Choroid plexus epithelial cell (primary cell): ENCODE data around the gene PGBD1.
"Not testable (repeated sequence)": the region's sequence is repeated elsewhere in the genome, so short reads cannot be mapped to it uniquely, and the experiment has no call there.

Source experiments
- DNase-seq: peaks from one replicate; pipeline ENCODE4 v3.0.0-alpha.2; 2010; ENCODE audit warnings: low read depth
- H3K4me3 ChIP-seq: 2 replicates; pipeline ENCODE4 v1.5.1; 2011; ENCODE audit warnings: low read depth, mild to moderate bottlenecking, control low read depth, low read length, moderate library complexity
- TF ChIP-seq, protein P1 (sequence below): conservative IDR thresholded peaks from 2 replicates; pipeline ENCODE4 v1.5.1; 2011; ENCODE audit warnings: low read depth, mild to moderate bottlenecking, control low read depth, inconsistent platforms, low read length, moderate library complexity

The PGBD1 gene

DNA sequence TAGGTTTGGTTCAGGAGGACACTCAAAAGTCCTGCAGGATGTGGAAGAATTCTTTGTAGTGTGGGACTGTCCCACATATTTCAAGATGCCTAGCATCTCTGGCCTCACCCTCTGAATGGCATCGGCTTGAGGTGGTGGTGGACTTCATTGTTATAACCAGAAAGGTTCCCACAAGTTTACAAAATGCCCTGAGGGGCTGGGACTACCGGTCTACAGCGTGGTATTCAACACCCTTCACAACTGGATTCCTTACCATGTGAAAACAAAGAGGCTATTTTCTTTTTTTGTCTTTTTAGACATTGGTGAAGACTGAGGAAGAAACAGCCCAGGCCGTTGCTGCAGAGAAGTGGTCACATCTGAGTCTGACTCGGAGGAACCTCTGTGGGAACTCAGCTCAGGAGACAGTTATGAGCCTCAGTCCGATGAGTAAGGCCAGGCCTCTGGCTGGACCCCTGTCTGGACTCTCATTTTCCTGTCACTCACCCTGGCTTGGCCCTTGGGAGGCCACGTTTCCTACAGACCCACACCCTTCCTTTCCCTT lies 15.2 kb downstream of the PGBD1 start:
- DNase-seq, result no peak
- no peak overlapping the region for H3K4me3 ChIP-seq
- TF ChIP-seq, protein P1, sequence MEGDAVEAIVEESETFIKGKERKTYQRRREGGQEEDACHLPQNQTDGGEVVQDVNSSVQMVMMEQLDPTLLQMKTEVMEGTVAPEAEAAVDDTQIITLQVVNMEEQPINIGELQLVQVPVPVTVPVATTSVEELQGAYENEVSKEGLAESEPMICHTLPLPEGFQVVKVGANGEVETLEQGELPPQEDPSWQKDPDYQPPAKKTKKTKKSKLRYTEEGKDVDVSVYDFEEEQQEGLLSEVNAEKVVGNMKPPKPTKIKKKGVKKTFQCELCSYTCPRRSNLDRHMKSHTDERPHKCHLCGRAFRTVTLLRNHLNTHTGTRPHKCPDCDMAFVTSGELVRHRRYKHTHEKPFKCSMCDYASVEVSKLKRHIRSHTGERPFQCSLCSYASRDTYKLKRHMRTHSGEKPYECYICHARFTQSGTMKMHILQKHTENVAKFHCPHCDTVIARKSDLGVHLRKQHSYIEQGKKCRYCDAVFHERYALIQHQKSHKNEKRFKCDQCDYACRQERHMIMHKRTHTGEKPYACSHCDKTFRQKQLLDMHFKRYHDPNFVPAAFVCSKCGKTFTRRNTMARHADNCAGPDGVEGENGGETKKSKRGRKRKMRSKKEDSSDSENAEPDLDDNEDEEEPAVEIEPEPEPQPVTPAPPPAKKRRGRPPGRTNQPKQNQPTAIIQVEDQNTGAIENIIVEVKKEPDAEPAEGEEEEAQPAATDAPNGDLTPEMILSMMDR, result no peak

DNA sequence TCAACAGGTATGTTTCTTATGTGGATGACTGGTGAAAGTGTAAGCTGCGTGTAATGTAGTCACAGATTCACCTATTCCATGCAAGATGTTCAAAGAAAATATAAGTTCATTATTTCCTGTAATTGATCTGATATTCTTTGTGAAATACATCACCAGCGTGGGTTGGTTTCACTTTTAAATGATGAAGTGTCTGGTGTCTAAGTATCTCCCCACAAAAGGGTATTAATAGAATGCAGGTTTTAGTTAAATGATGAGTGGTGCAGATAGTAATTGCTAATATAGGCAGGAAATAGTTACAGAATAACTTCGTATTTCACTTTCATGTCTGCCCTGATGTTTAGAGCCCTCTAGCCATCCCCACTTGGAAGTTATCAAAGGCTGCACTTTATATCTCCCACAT lies 22.2 kb downstream of the PGBD1 start:
- TF ChIP-seq, protein P1, result no peak
- no peak overlapping the region for H3K4me3 ChIP-seq
- DNase-seq, result no peak

DNA sequence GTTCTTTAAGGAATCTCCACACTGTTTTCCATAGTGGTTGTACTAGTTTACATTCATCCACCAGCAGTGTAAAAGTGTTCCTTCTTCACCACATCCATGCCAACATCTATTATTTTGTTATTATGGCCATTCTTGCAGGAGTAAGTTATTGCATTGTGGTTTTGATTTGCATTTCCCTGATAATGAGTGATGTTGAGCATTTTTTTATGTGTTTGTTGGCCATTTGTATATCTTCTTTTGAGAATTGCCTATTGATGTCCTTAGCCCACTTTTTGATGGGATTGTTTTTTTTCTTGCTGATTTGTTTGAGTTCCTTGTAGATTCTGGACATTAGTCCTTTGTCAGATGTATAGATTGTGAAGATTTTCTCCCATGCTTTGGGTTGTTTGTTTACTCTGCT lies 25.0 kb downstream of the PGBD1 start:
- H3K4me3 ChIP-seq, DNase-seq: not testable (repeated sequence)

DNA sequence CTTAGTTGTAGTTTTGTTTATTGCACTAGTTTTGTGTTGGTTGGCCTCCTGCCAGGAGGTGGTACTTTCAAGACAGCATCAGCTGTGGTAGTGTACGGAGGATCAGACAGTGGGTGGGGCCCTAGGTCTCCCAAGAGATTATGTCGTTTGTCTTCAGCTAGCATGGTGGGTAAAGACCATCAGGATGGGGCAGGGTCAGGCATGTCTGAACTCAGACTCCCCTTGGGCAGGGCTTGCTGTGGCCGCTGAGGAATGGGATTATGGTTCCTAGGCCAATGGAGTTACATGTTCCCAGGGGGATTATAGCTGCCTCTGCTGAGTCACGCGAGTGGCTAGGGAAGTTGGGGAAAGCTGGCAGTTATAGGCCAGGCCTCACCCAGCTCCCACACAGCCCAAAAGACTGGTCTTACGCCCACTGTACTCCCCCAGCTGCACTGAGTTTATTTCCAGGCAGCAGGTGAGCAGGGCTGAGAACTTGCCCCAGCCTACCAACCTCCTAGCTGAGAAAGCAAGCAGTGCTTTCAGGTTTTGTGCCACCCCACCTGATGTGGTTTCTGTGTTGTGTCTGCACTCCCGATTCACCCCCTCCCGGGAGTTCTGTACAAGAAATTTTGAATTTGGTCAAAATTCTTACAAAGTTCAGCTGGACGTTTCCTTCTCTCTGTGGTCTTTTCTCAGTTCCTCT lies 29.9 kb downstream of the PGBD1 start:
- no peak overlapping the region for H3K4me3 ChIP-seq
- no peak for DNase-seq
- TF ChIP-seq, protein P1, result no peak

DNA sequence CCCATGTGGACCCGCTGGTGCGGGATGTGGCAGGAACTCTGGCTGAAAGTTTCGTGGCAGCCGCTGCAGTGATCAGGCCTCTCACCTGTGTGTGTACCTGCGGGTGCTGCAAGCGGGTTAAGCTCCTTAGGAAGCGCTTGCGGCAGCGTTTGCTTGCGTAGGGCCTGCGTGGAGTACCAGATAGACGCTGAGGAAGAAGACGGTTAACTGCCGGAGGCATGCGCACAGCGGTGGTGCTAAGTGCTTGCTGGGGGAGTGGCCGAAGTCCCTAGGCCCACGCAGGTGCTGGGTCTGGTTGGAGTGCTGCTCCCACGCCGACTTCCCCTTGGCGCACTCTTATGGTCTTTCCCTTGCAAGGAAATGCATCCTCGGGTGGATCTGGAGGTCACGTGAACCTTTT lies 31.6 kb downstream of the PGBD1 start:
- TF ChIP-seq, protein P1, result no peak
- no peak overlapping the region for H3K4me3 ChIP-seq

DNA sequence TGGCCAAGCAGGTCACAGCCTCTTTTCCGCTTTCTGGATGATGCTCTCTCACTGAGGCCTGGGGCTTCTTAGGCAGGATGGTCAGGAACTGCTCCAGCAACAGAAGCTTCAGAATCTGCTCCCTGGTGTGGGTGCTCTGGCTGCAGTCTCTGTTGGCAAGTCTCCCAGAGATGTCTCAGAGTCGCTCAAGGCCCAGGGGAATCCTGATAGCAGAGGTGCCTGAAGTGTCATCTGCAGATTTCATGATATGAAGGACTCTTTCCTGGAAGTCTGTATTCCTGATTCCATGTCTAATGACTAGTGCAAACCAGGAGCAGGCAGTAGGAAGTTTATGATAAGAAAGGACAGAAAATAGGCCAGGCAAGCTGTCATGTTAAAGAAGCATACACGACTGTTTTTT lies 34.3 kb downstream of the PGBD1 start:
- DNase-seq, result peak; percentile 13
- no peak overlapping the region for H3K4me3 ChIP-seq
- TF ChIP-seq, protein P1, result no peak

More for the DNA sequence above, 31.6 kb downstream of the PGBD1 start:
- DNase-seq, result no peak

DNA sequence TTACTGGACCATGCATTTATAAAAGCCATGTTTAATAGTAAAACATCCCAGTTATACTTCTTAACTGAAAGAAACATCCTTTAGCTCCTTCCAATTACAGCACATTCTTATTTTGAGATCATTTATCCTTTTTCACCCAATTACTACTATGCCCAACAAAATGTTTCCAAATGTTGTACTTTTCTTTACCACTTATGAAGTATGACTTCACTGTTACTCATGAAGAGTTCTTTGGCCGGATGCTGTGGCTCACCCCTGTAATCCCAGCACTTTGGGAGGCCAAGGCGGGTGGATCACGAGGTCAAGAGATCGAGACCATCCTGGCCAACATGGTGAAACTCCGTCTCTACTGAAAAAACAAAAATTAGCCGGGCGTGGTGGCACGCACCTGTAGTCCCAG lies 36.5 kb downstream of the PGBD1 start:
- not testable (repeated sequence) for DNase-seq, H3K4me3 ChIP-seq

DNA sequence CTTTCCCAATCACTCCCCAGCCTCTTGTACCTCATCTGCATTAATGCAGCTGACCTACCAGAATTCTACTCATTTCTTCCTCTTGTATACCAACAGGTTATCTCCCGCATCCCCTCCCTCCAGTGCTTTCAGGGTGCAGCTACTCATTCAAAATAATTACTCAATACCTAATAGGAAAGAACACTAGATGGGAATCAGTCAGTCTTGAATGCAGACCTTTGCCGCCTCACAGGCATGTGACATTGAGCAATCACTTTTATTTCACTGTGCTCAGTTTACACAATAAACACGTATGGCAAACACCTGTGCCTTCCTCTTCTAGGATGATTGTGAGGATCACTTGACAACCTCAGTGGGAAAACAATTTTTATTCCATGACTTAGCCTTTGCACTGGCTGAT lies 41.3 kb downstream of the PGBD1 start:
- TF ChIP-seq, protein P1, result no peak
- no peak overlapping the region for H3K4me3 ChIP-seq
- no peak for DNase-seq
